Stomach (tissue), 9 donors: ENCODE measurements around the gene TIPARP. TPM values are rescaled to one million over a fixed set of nuclear protein-coding genes. Genes with fewer than 3 reads are reported as not detected.

Experiments
- DNase-seq, 2 donors: peaks; one replicate each; pipeline versions ENCODE4 v3.0.0 to v3.0.0-alpha.2; 2013 to 2019
- H3K27ac ChIP-seq, 5 donors: fragments of 200-600 bp in 4 of 5; sonication (generic) in 4 of 5; one replicate each; pipeline ENCODE4 v1.5.1; 2013 to 2019; ENCODE audit warnings: mild to moderate bottlenecking in 1 of 5, moderate library complexity in 1 of 5
- H3K27me3 ChIP-seq, 3 donors: fragments of 200-600 bp; sonication (generic); one replicate each; pipeline ENCODE4 v1.5.1; 2017 to 2019; ENCODE audit warnings: mixed run types in 1 of 3
- H3K36me3 ChIP-seq, 4 donors: fragments of 200-600 bp; sonication (generic); 1 replicate in 3 of 4; 2 replicates in 1 of 4; pipeline ENCODE4 v1.5.1; 2016 to 2019
- H3K4me1 ChIP-seq, 4 donors: fragments of 200-600 bp; sonication (generic); one replicate each; pipeline ENCODE4 v1.5.1; 2016 to 2019
- H3K4me3 ChIP-seq, 4 donors: fragments of 200-600 bp; sonication (generic) in 3 of 4; one replicate each; pipeline ENCODE4 v1.5.1; 2016 to 2019; ENCODE audit warnings: mild to moderate bottlenecking in 1 of 4
- H3K9me3 ChIP-seq, 4 donors: fragments of 200-600 bp; sonication (generic); one replicate each; pipeline ENCODE4 v1.5.1; 2016 to 2019
- CTCF ChIP-seq, 7 experiments: fragments of 450-650 bp in 4 of 7; fragments of 200-600 bp in 3 of 7; sonication (generic) in 3 of 7; IDR thresholded peaks; one replicate each; pipeline ENCODE4 v1.5.1; 2016 to 2019; ENCODE audit warnings: antibody characterized with exemption in 7 of 7, control low read depth in 2 of 7, mild to moderate bottlenecking in 1 of 7
- EP300 ChIP-seq: sonication (generic); formaldehyde crosslinking; IDR thresholded peaks from one replicate; pipeline ENCODE4 v1.6.1; 2017; ENCODE audit warnings: antibody characterized with exemption
- POLR2A ChIP-seq, 4 donors: fragments of 450-650 bp; IDR thresholded peaks; one replicate each; pipeline ENCODE4 v1.6.1; 2016; ENCODE audit warnings: antibody characterized with exemption in 4 of 4, control low read depth in 2 of 4, mild to moderate bottlenecking in 1 of 4, moderate library complexity in 1 of 4
- POLR2AphosphoS5 ChIP-seq, 3 donors: sonication (generic); formaldehyde crosslinking; IDR thresholded peaks; one replicate each; pipeline ENCODE4 v1.6.1; 2016; ENCODE audit warnings: antibody characterized with exemption in 3 of 3
- WGBS, 5 donors: extraction: QIAGEN DNeasy Blood & Tissue Kit in 3 of 5; methylation state at CpG; one replicate each; pipeline versions ENCODE4 v1.1.5 to v1.1.7; 2013 to 2018; 5-methylcytosine and 5-hydroxymethylcytosine counted together
- intact Hi-C: fragments of 100-400 bp; cut with DNase I; formaldehyde crosslinking; loops from one replicate; pipeline ENCODE4 v1.15.1; 2023; ENCODE audit warnings: low total_unique reads
- polyA plus RNA-seq, 3 donors: library from polyadenylated mRNA; stranded (reverse); fragments of 200-250 nt; gene quantifications; one replicate each; pipeline ENCODE4 v1.2.3, GENCODE V29; 2013
- total RNA-seq, 5 donors: library from RNA; depleted of rRNA; stranded (reverse); fragments of >200 nt; gene quantifications; one replicate each; pipeline versions ENCODE4 v1.1.0 to v1.2.3, GENCODE V29; 2014 to 2016
- donor health status: healthy with polysubstance abuse.
- donor health status: Bipolar disorder and iron deficiency.
- donor health status: healthy.

TIPARP gene
- total and polyA plus RNA-seq, 8 donors = 7.2 to 73.4 (median 22.5) TPM

GRCh38 chr3:156723182-156723619 is 48.8 kb downstream of the TIPARP start:
- H3K4me3 ChIP-seq = no peak overlapping the region
- H3K4me1 ChIP-seq = peaks cover 0 to 9% (median 6%) of the 10 kb centered on the region in 4 donors
- intact Hi-C loops = no loop called here
- no peaks in the 10 kb centered on the region for H3K27me3 ChIP-seq
- H3K27ac ChIP-seq = no peak overlapping the region
- DNase-seq = no peak
- H3K36me3 ChIP-seq = no peaks in the 10 kb centered on the region
- TF ChIP-seq EP300 = no peak
- TF ChIP-seq POLR2AphosphoS5 (IDR thresholded peaks at IDR 0.05) = no peak
- TF ChIP-seq CTCF (IDR thresholded peaks at IDR 0.05) = no peak
- TF ChIP-seq POLR2A (IDR thresholded peaks at IDR 0.05) = no peak
- no peaks in the 10 kb centered on the region for H3K9me3 ChIP-seq
- WGBS, 5 donors = 64 to 85% (median 77%) methylated on average over 2 of the region's 2 CpGs

GRCh38 chr3:156725682-156726081 is 51.3 kb downstream of the TIPARP start:
- Histone ChIP-seq H3K27me3 (no peaks in the 10 kb centered on the region), H3K36me3 (no peaks in the 10 kb centered on the region), H3K4me1 (peaks cover 0 to 6% (median 0%) of the 10 kb centered on the region in 4 donors), H3K4me3 (no peak overlapping the region), H3K9me3 (no peaks in the 10 kb centered on the region), H3K27ac (peak overlapping the region in 3 of 5 donors; percentile 22 to 61 (median 55))
- TF ChIP-seq POLR2AphosphoS5 (IDR thresholded peaks at IDR 0.05) (peak in 2 of 3 donors; percentile 21 to 47), POLR2A (IDR thresholded peaks at IDR 0.05) (no peak)
- 21 to 33% (median 30%) methylated on average over 4 of the region's 4 CpGs for WGBS, 5 donors
- peak; percentile 32 to 84 for DNase-seq
- intact Hi-C loops = no loop called here

- no peaks in the 10 kb centered on the region for H3K36me3 ChIP-seq
- H3K4me1 ChIP-seq = peaks cover 0 to 6% (median 0%) of the 10 kb centered on the region in 4 donors
- no peak overlapping the region for H3K4me3 ChIP-seq
- DNase-seq = peak in 1 of 2 donors; percentile 36
- no peak for TF ChIP-seq CTCF (IDR thresholded peaks at IDR 0.05)
- TF ChIP-seq POLR2AphosphoS5 (IDR thresholded peaks at IDR 0.05) = no peak
- TF ChIP-seq POLR2A (IDR thresholded peaks at IDR 0.05) = no peak
- TF ChIP-seq EP300 = no peak
- H3K9me3 ChIP-seq = no peaks in the 10 kb centered on the region
- intact Hi-C loops = no loop called here
- no peaks in the 10 kb centered on the region for H3K27me3 ChIP-seq
- peak overlapping the region in 3 of 5 donors; percentile 55 to 73 (median 59) for H3K27ac ChIP-seq
- WGBS, 5 donors = 71 to 81% (median 79%) methylated on average over 1 of the region's 1 CpG
Measured at GRCh38 chr3:156726456-156726855, 52.1 kb downstream of the TIPARP start.

GRCh38 chr3:156727519-156728205 is 53.3 kb downstream of the TIPARP start:
- intact Hi-C loops = no loop called here
- Histone ChIP-seq H3K9me3 (no peaks in the 10 kb centered on the region), H3K27me3 (no peaks in the 10 kb centered on the region), H3K36me3 (no peaks in the 10 kb centered on the region), H3K4me1 (peaks cover 0 to 6% (median 0%) of the 10 kb centered on the region in 4 donors), H3K4me3 (no peak overlapping the region), H3K27ac (no peak overlapping the region)
- WGBS, 5 donors = 83 to 92% (median 88%) methylated on average over 3 of the region's 3 CpGs
- DNase-seq = no peak
- TF ChIP-seq POLR2A (IDR thresholded peaks at IDR 0.05) (no peak), CTCF (IDR thresholded peaks at IDR 0.05) (no peak), POLR2AphosphoS5 (IDR thresholded peaks at IDR 0.05) (no peak), EP300 (no peak)
